HG03103 (cell line): ENCODE measurements around the gene TMEM208.

Experiments used
- ATAC-seq: cut with Tn5 transposase; IDR thresholded peaks from one replicate; pipeline ENCODE4 v1.9.1; 2021; ENCODE audit warnings: low read depth; ENCODE audit not compliant: unreplicated experiment

Gene TMEM208

GRCh38 chr16:67226804-67227566 lies at the start of gene TMEM208:
TSS of gene TMEM208 (plus strand) at chr16:67227130. CDS start at chr16:67227219, 89 bp downstream.
- ATAC-seq: peak; percentile 94

- no peak for ATAC-seq
These were observed 48.9 kb upstream of the TMEM208 start for GRCh38 chr16:67177743-67178699.

GRCh38 chr16:67179421-67180080 lies 47.4 kb upstream of the TMEM208 start:
- ATAC-seq: no peak

GRCh38 chr16:67180166-67180565 lies 46.8 kb upstream of the TMEM208 start:
- ATAC-seq: no peak

- ATAC-seq: no peak
These were observed 45.6 kb upstream of the TMEM208 start for GRCh38 chr16:67181346-67181745.

GRCh38 chr16:67182288-67182687 lies 44.6 kb upstream of the TMEM208 start:
- no peak for ATAC-seq

- ATAC-seq: no peak
These were observed 43.7 kb upstream of the TMEM208 start for GRCh38 chr16:67183284-67183626.

- ATAC-seq: peak; percentile 89
These were observed 43.1 kb upstream of the TMEM208 start, which contains the start of gene MATCAP1 for GRCh38 chr16:67183627-67184452. TSS of gene MATCAP1 (minus strand) at chr16:67183963. CDS start at chr16:67180610, 3,353 bp downstream.

GRCh38 chr16:67184453-67184994 lies 42.4 kb upstream of the TMEM208 start:
- ATAC-seq: no peak

- ATAC-seq: no peak
These were observed 41.8 kb upstream of the TMEM208 start for GRCh38 chr16:67184995-67185650.

- ATAC-seq: no peak
These were observed 41.2 kb upstream of the TMEM208 start for GRCh38 chr16:67185651-67186134.

GRCh38 chr16:67186550-67186950 lies 40.4 kb upstream of the TMEM208 start:
- no peak for ATAC-seq

- ATAC-seq: no peak
These were observed 39.6 kb upstream of the TMEM208 start for GRCh38 chr16:67187175-67187890.

GRCh38 chr16:67188323-67188722 lies 38.6 kb upstream of the TMEM208 start:
- ATAC-seq: no peak

- ATAC-seq: no peak
These were observed 38.1 kb upstream of the TMEM208 start for GRCh38 chr16:67188798-67189197.

- no peak for ATAC-seq
These were observed 36.9 kb upstream of the TMEM208 start, which contains the start of gene EXOC3L1 for GRCh38 chr16:67190041-67190440. TSS of gene EXOC3L1 (minus strand) at chr16:67190136. CDS start at chr16:67189676, 460 bp downstream.

- no peak for ATAC-seq
These were observed 36.2 kb upstream of the TMEM208 start for GRCh38 chr16:67190448-67191399.
